NCI-H2227 treated with DMSO at 0.1 percent for 48 hours (cell line): ENCODE data around the gene COX6A1.
"Not testable (repeated sequence)": the region's sequence is repeated elsewhere in the genome, so short reads cannot be mapped to it uniquely, and the experiment has no call there.

Experiments used
- DNase-seq: peaks from one replicate; lab custom pipeline; 2025; lab: John Stamatoyannopoulos, UW

Gene COX6A1

GRCh38 chr12:120428597-120429229, 9.2 kb upstream of the COX6A1 start:
- DNase-seq: no peak

GRCh38 chr12:120429368-120429767, 8.5 kb upstream of the COX6A1 start:
- no peak for DNase-seq

GRCh38 chr12:120432772-120433525, 5.0 kb upstream of the COX6A1 start:
- DNase-seq: no peak

- no peak for DNase-seq
These were observed 734 bp downstream of the COX6A1 start for GRCh38 chr12:120438495-120439198.

GRCh38 chr12:120439646-120440247, 1.8 kb downstream of the COX6A1 start:
- DNase-seq: peak; percentile 56

- DNase-seq: no peak
These were observed 6.8 kb downstream of the COX6A1 start for GRCh38 chr12:120444676-120445075.

GRCh38 chr12:120445911-120446843, 8.3 kb downstream of the COX6A1 start, which contains the start of the genes GATC and TRIAP1:
Gene GATC, plus strand, starts transcription at chr12:120446444. Its CDS starts 37 bp downstream, at chr12:120446481.
Gene TRIAP1, minus strand, starts transcription at chr12:120446384. Its CDS starts 12 bp downstream, at chr12:120446372.
- DNase-seq: peak; percentile 82

GRCh38 chr12:120446844-120447178, 8.9 kb downstream of the COX6A1 start:
- not testable (repeated sequence) for DNase-seq

GRCh38 chr12:120447992-120448391, 10.1 kb downstream of the COX6A1 start:
- DNase-seq: no peak

GRCh38 chr12:120452524-120452923, 14.6 kb downstream of the COX6A1 start:
- not testable (repeated sequence) for DNase-seq

- no peak for DNase-seq
These were observed 15.3 kb downstream of the COX6A1 start for GRCh38 chr12:120453060-120453750.

GRCh38 chr12:120453977-120454376, 16.1 kb downstream of the COX6A1 start:
- DNase-seq: no peak

GRCh38 chr12:120455302-120455701, 17.4 kb downstream of the COX6A1 start:
- no peak for DNase-seq

GRCh38 chr12:120457133-120457532, 19.2 kb downstream of the COX6A1 start:
- no peak for DNase-seq

GRCh38 chr12:120460157-120460556, 22.2 kb downstream of the COX6A1 start:
- DNase-seq: no peak

GRCh38 chr12:120462099-120462640, 24.3 kb downstream of the COX6A1 start:
- no peak for DNase-seq

- DNase-seq: no peak
These were observed 25.8 kb downstream of the COX6A1 start for GRCh38 chr12:120463712-120464111.

- no peak for DNase-seq
These were observed 27.8 kb downstream of the COX6A1 start for GRCh38 chr12:120465756-120466155.

GRCh38 chr12:120466560-120467315, 28.8 kb downstream of the COX6A1 start:
- peak; percentile 32 for DNase-seq

GRCh38 chr12:120467439-120467838, 29.5 kb downstream of the COX6A1 start:
- no peak for DNase-seq
